B cell (primary cell): Measurements from ENCODE around the gene MAN2B2. TPM values are rescaled to one million over a fixed set of nuclear protein-coding genes. Genes with fewer than 3 reads are reported as not detected.

Source experiments
- ATAC-seq: fragments of 200-7000 bp; cut with Tn5 transposase; one replicate; pipeline ENCODE4 v1.10.0; 2021; ENCODE audit warnings: low read depth, mild to moderate bottlenecking, moderate number of reproducible peaks, moderate library complexity
- CTCF ChIA-PET: fragments of 350-600 bp; sonication (Branson Sonifier 250); formaldehyde crosslinking; loops from one replicate; lab custom pipeline; 2021; ENCODE audit warnings: antibody characterized with exemption, inconsistent platforms; lab: Charles Lee
- POLR2A ChIA-PET: fragments of 350-600 bp; sonication (Branson Sonifier 250); formaldehyde crosslinking; loops from one replicate; lab custom pipeline; 2021; ENCODE audit warnings: antibody characterized with exemption; lab: Charles Lee
- DNase-seq: peaks from one replicate; pipeline ENCODE4 v3.0.0; 2013
- H2AFZ ChIP-seq: 2 replicates; pipeline ENCODE4 v1.6.1; 2012; ENCODE audit warnings: mild to moderate bottlenecking, low read depth, low read length; ENCODE audit not compliant: insufficient read depth, poor library complexity, severe bottlenecking
- H3K27ac ChIP-seq, 2 donors: 1 replicate in 1 of 2; 2 replicates in 1 of 2; pipeline ENCODE4 v1.5.1; 2012 to 2013; ENCODE audit warnings: low read length in 2 of 2, mild to moderate bottlenecking in 2 of 2, moderate library complexity in 1 of 2
- H3K27me3 ChIP-seq, 4 experiments: fragments of 200-600 bp in 1 of 4; sonication (generic) in 1 of 4; replicated peaks in 1 of 4; 1 replicate in 2 of 4; 2 replicates in 2 of 4; pipeline versions ENCODE4 v1.6.1 to v1.7.0; 2013 to 2016; ENCODE audit warnings: low read length in 3 of 4, mild to moderate bottlenecking in 2 of 4, mixed read lengths in 1 of 4, moderate library complexity in 1 of 4; ENCODE audit not compliant: insufficient read depth in 4 of 4, control insufficient read depth in 3 of 4; ENCODE audit errors: control extremely low read depth in 1 of 4
- H3K36me3 ChIP-seq, 2 experiments: replicated peaks in 1 of 2; 1 replicate in 1 of 2; 2 replicates in 1 of 2; pipeline versions ENCODE4 v1.6.1 to v1.7.1; 2013; ENCODE audit warnings: low read length in 1 of 2; ENCODE audit not compliant: insufficient read depth in 2 of 2, control insufficient read depth in 1 of 2; ENCODE audit errors: control extremely low read depth in 1 of 2, extremely low read depth in 1 of 2
- H3K4me1 ChIP-seq, 2 donors: fragments of 200-600 bp in 1 of 2; sonication (generic) in 1 of 2; 1 replicate in 1 of 2; 2 replicates in 1 of 2; pipeline versions ENCODE4 v1.5.1 to v1.6.1; 2013 to 2017; ENCODE audit warnings: low read length in 2 of 2; ENCODE audit not compliant: control insufficient read depth in 2 of 2, insufficient read depth in 2 of 2
- H3K4me2 ChIP-seq: replicated peaks from 2 replicates; pipeline ENCODE3; 2012; ENCODE audit warnings: mild to moderate bottlenecking, low read depth, low read length; ENCODE audit not compliant: poor library complexity, severe bottlenecking
- H3K4me3 ChIP-seq, 5 experiments: fragments of 200-600 bp in 1 of 5; sonication (generic) in 1 of 5; 1 replicate in 3 of 5; 2 replicates in 2 of 5; pipeline versions ENCODE4 v1.5.1 to v1.7.0; 2011 to 2016; ENCODE audit warnings: low read length in 4 of 5, mild to moderate bottlenecking in 4 of 5, low read depth in 2 of 5, control low read depth in 1 of 5, moderate library complexity in 1 of 5; ENCODE audit not compliant: insufficient read depth in 1 of 5; ENCODE audit errors: control extremely low read depth in 1 of 5, extremely low read depth in 1 of 5
- H3K79me2 ChIP-seq: fragments of 200-600 bp; sonication (generic); one replicate; pipeline ENCODE4 v1.6.0; 2016; ENCODE audit warnings: low read length; ENCODE audit not compliant: control insufficient read depth, insufficient read depth
- H3K9ac ChIP-seq: fragments of 200-600 bp; sonication (generic); 2 replicates; pipeline ENCODE4 v1.6.1; 2017; ENCODE audit warnings: mild to moderate bottlenecking, low read length, moderate library complexity
- H3K9me3 ChIP-seq, 3 donors: one replicate each; pipeline versions ENCODE4 v1.6.1 to v1.7.1; 2013; ENCODE audit warnings: low read length in 2 of 3; ENCODE audit not compliant: control insufficient read depth in 2 of 3, insufficient read depth in 1 of 3; ENCODE audit errors: control extremely low read depth in 1 of 3
- H4K20me1 ChIP-seq: 2 replicates; pipeline ENCODE4 v1.6.0; 2012; ENCODE audit warnings: mild to moderate bottlenecking, low read length; ENCODE audit not compliant: insufficient read depth, control insufficient read depth, poor library complexity, severe bottlenecking
- H3K27ac Mint-ChIP-seq: one replicate; pipeline ENCODE4 v1.8.0; 2021; ENCODE audit warnings: mixed read lengths
- H3K27me3 Mint-ChIP-seq: one replicate; pipeline ENCODE4 v1.8.0; 2021; ENCODE audit warnings: mixed read lengths
- H3K4me1 Mint-ChIP-seq: one replicate; pipeline ENCODE4 v1.8.0; 2021; ENCODE audit warnings: mixed read lengths
- H3K4me3 Mint-ChIP-seq: one replicate; pipeline ENCODE4 v1.8.0; 2021; ENCODE audit warnings: mixed read lengths
- H3K9me3 Mint-ChIP-seq: one replicate; pipeline ENCODE4 v1.8.0; 2022; ENCODE audit warnings: mixed read lengths; ENCODE audit not compliant: insufficient read depth
- EZH2 ChIP-seq: IDR thresholded peaks from 2 replicates; pipeline ENCODE4 v1.6.1; 2012; ENCODE audit warnings: borderline replicate concordance, low read depth, mild to moderate bottlenecking, moderate library complexity, low read length; ENCODE audit not compliant: insufficient read depth, poor library complexity, severe bottlenecking
- WGBS: methylation state at CpG from one replicate; pipeline ENCODE4 v1.1.5; 2013; ENCODE audit warnings: missing lambda C conversion rate; ENCODE audit not compliant: insufficient coverage; 5-methylcytosine and 5-hydroxymethylcytosine counted together
- intact Hi-C: fragments of 100-400 bp; cut with micrococcal nuclease; formaldehyde crosslinking; loops from one replicate; pipeline ENCODE4 v1.10.0; 2022
- polyA plus RNA-seq: library from polyadenylated mRNA; depleted of rRNA; stranded (reverse); fragments of >200 nt; gene quantifications from 2 replicates; pipeline ENCODE4 v1.2.3, GENCODE V29; 2012
- total RNA-seq, 2 donors: library from RNA; stranded (reverse); fragments of 120-200 nt in 1 of 2; gene quantifications; 1 replicate in 1 of 2; 2 replicates in 1 of 2; pipeline versions ENCODE4 v1.2.3 to v1.2.4, GENCODE V29; 2013 to 2022
- TF ChIP-seq, protein P1 (sequence below): fragments of 200-600 bp; IDR thresholded peaks from one replicate; pipeline ENCODE4 v1.8.0; 2022; ENCODE audit warnings: antibody characterized with exemption, mild to moderate bottlenecking

Gene MAN2B2
- total and polyA plus RNA-seq, 2 donors (not counting 1 experiment from before 2014, with no cell fraction given): 35.0 to 37.0 TPM

DNA sequence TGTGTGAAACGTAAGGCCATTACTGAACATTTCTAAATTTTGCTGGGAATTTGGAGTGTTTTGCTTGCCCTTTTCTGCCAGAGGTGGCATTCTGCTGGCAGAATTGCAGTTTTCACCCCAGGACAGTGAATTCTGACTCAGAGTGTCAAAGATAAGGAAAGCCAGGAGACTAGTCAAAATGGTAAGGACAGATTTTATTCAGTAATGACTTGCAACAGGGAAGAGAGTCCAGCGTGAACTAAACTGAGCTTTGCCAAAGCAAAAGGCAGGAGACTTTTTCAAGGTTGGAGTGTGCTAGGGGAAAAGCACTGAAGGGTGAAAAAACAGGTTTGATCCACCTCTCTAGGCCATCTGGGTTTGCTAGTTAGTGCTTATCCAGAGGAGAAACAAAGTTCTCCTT lies 84.9 kb downstream of the MAN2B2 start:
- 100% methylated on average over 2 of the region's 2 CpGs for WGBS
- H3K4me3 ChIP-seq: no peak overlapping the region
- no peaks in the 10 kb centered on the region for H3K36me3 ChIP-seq
- no peak overlapping the region for H3K4me2 ChIP-seq
- peaks cover 0 to 17% (median 0%) of the 10 kb centered on the region in 3 donors for H3K9me3 ChIP-seq
- peaks cover 21% of the 10 kb centered on the region in 2 donors for H3K4me1 ChIP-seq
- H3K27ac ChIP-seq: no peak overlapping the region
- no peaks in the 10 kb centered on the region for H4K20me1 ChIP-seq
- POLR2A ChIA-PET: interaction anchor here (1.1 kb wide), 1 partner anchor 15 kb away, joined by 3 read pairs; no protein-coding TSS in a partner anchor
- Mint-ChIP-seq H3K4me1 (peaks cover 2% of the 10 kb centered on the region), H3K27me3 (peaks cover 31% of the 10 kb centered on the region), H3K4me3 (no peak overlapping the region), H3K27ac (no peak overlapping the region), H3K9me3 (no peaks in the 10 kb centered on the region)
- intact Hi-C loops: no loop called here
- no peak overlapping the region for H3K9ac ChIP-seq
- H3K79me2 ChIP-seq: no peaks in the 10 kb centered on the region
- no peak overlapping the region for H2AFZ ChIP-seq
- DNase-seq (no peak), ATAC-seq (no peak)
- CTCF ChIA-PET: interaction anchor here (0.7 to 1.0 kb wide), 2 partner anchors 14 to 214 kb away, joined by 3 read pairs; a partner anchor contains a TSS
- H3K27me3 ChIP-seq: peaks cover 0 to 49% (median 22%) of the 10 kb centered on the region in 4 experiments
- TF ChIP-seq EZH2: no peak
- TF ChIP-seq, protein P1, sequence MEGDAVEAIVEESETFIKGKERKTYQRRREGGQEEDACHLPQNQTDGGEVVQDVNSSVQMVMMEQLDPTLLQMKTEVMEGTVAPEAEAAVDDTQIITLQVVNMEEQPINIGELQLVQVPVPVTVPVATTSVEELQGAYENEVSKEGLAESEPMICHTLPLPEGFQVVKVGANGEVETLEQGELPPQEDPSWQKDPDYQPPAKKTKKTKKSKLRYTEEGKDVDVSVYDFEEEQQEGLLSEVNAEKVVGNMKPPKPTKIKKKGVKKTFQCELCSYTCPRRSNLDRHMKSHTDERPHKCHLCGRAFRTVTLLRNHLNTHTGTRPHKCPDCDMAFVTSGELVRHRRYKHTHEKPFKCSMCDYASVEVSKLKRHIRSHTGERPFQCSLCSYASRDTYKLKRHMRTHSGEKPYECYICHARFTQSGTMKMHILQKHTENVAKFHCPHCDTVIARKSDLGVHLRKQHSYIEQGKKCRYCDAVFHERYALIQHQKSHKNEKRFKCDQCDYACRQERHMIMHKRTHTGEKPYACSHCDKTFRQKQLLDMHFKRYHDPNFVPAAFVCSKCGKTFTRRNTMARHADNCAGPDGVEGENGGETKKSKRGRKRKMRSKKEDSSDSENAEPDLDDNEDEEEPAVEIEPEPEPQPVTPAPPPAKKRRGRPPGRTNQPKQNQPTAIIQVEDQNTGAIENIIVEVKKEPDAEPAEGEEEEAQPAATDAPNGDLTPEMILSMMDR: no peak

DNA sequence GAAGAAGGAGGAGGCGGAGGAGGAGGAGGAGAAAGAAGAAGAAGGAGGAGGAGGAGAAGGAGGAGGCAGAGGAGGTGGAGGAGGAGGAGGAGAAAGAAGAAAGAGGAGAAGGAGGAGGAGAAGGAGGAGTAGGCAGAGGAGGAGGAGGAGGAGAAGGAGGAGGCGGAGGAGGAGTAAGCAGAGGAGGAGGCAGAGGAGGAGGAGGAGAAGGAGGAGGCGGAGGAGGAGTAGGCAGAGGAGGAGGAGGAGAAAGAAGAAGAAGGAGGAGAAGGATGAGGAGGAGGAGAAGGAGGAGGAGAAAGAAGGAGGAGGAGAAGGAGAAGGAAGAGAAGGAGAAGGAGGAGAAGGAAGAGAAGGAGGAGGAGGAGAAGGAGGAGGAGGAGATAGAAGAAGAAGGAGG lies 85.4 kb downstream of the MAN2B2 start:
- CTCF ChIA-PET: interaction anchor here (0.7 kb wide), 1 partner anchor 13 kb away, joined by 3 read pairs; a partner anchor contains a TSS

More for the DNA sequence above, 85.4 kb downstream of the MAN2B2 start:
- POLR2A ChIA-PET: interaction anchor here (1.1 kb wide), 1 partner anchor 14 kb away, joined by 3 read pairs; no protein-coding TSS in a partner anchor
- no peak for DNase-seq
- no peaks in the 10 kb centered on the region for H3K9me3 Mint-ChIP-seq
- H4K20me1 ChIP-seq: no peaks in the 10 kb centered on the region
- H3K79me2 ChIP-seq: no peaks in the 10 kb centered on the region
- no peak for ATAC-seq
- no peak overlapping the region for H2AFZ ChIP-seq
- H3K9me3 ChIP-seq: peaks cover 0 to 17% (median 0%) of the 10 kb centered on the region in 3 donors
- TF ChIP-seq, protein P1: no peak
- no peak for TF ChIP-seq EZH2
- no peak overlapping the region for H3K9ac ChIP-seq
- H3K27ac Mint-ChIP-seq: no peak overlapping the region
- H3K4me3 ChIP-seq: no peak overlapping the region
- peaks cover 31% of the 10 kb centered on the region for H3K27me3 Mint-ChIP-seq
- no peak overlapping the region for H3K4me2 ChIP-seq
- no peaks in the 10 kb centered on the region for H3K36me3 ChIP-seq
- peaks cover 2% of the 10 kb centered on the region for H3K4me1 Mint-ChIP-seq
- H3K4me1 ChIP-seq: peaks cover 21 to 25% of the 10 kb centered on the region in 2 donors
- intact Hi-C loops: no loop called here
- 94% methylated on average over 3 of the region's 3 CpGs for WGBS
- no peak overlapping the region for H3K27ac ChIP-seq
- peaks cover 0 to 55% (median 25%) of the 10 kb centered on the region in 4 experiments for H3K27me3 ChIP-seq
- no peak overlapping the region for H3K4me3 Mint-ChIP-seq
